Measurements from ENCODE around the gene TM4SF18. TPM values are rescaled to one million over a fixed set of nuclear protein-coding genes. Genes with fewer than 3 reads are reported as not detected.

Gene TM4SF18, protein sequence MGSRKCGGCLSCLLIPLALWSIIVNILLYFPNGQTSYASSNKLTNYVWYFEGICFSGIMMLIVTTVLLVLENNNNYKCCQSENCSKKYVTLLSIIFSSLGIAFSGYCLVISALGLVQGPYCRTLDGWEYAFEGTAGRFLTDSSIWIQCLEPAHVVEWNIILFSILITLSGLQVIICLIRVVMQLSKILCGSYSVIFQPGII
- 31.6 to 39.5 TPM (median 34.5 TPM) in 5 replicates for total RNA-seq (2022; extraction: Qiagen RNA extraction; ENCODE audit: low read depth)

DNA sequence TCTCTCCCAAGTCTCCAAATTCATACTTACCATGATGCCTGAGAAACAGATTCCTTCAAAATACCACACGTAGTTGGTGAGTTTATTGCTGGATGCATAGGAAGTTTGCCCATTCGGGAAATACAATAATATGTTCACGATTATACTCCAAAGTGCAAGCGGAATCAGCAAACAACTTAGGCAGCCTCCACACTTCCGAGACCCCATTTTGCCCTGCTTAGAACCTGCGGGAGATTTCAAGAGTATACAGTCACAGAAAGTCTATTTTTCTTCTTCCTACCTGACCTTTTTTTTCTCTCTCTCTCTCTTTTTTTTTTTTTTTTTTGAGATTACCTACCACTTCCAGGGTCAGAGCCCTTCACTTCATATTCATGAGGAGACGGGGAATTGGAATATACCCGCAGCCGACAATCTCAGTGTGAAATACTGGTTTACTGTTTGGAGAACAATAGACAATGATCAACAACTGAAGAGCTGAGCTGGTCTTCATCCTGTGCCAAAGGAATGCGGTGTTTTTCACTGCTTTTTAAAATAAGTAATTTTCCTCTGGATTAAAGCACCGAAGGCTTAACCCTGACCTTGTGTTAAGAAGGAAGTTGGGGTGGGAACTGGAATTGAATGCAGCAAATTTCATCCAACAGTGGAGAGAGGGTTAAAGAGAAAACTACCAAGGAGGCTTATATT lies at the start of gene TM4SF18:
TSS of gene TM4SF18 (minus strand) at position 461 of the 684 bp plus-strand sequence. CDS start at position 207, 254 bp downstream.

DNA sequence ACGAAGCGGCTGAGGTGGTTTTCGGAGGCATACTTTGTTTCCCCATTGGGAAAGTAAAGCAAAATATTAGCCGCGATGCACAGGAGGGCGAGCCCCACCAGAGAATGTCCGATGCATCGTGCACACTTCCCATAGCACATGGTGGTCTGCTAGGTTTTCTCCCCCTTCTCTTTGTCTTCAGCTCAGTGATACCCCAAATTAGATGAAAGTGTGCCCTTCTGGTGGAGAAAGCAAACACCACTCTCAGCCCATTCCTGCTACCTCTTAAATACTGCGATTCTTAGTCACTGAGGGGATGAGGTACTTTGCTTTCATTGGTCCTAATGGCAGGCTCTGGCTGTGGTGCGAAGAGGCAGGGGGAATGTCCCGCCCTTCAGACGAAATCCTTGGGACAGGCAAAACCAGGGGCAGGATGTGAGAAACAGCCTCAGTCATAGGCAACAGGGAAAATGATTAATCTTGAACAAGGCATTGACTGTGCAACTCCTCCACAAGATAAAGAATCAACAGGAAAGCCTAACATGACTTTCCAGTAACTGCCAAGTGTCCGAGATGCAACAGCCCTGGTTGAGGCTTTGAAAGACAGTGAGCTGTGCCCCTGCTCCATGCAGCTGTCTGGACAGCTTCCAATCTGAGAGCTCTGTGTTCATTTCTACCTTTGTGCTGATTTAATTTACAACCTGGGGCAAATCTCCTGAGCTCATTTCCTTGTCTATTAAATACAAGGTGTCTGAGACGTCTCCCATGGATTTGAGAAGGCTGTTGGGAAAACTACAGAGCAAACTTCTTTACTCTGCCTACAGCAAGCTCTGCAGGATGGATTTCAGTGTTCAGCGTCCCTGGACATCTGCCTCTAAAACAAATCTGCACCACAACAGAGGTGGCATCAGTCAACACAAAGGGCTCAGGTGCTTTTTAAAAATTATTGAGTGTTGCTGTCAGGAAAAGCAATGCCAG lies 44.2 kb upstream of the TM4SF18 start, which contains the start of gene TM4SF1:
TSS of gene TM4SF1 (minus strand) at position 242 of the 957 bp plus-strand sequence. CDS start at position 140, 102 bp downstream.

Other genes starting within 250 kb of the TM4SF18 start
- gene HLTF, start 247.1 kb downstream of the TM4SF18 start, total RNA-seq (2022; extraction: Qiagen RNA extraction; ENCODE audit: low read depth): 10.4 to 20.0 TPM (median 16.6 TPM) in 5 replicates
- gene HPS3, start 204.0 kb downstream of the TM4SF18 start, total RNA-seq (2022; extraction: Qiagen RNA extraction; ENCODE audit: low read depth): 30.1 to 36.8 TPM (median 32.7 TPM) in 5 replicates
- 4.1 to 7.0 TPM (median 6.2 TPM) in 5 replicates for gene CP, start 111.8 kb downstream of the TM4SF18 start, total RNA-seq (2022; extraction: Qiagen RNA extraction; ENCODE audit: low read depth)
- gene TM4SF1, start 44.0 kb upstream of the TM4SF18 start, total RNA-seq (2022; extraction: Qiagen RNA extraction; ENCODE audit: low read depth): 858 to 1,846 TPM (median 1,288 TPM) in 5 replicates
- gene TM4SF4, start 141.1 kb upstream of the TM4SF18 start, total RNA-seq (2022; extraction: Qiagen RNA extraction; ENCODE audit: low read depth): 31.8 to 40.4 TPM (median 35.0 TPM) in 5 replicates

Data from A549 treated with ZK216348 at 1 μM for 4 hours (cell line).